IPS-18c (cell line): ENCODE measurements around the gene CHST13.

Source experiments
- H3K4me3 ChIP-seq: 2 replicates; pipeline ENCODE4 v1.7.0; 2013; ENCODE audit warnings: low read depth, mild to moderate bottlenecking, low read length, moderate library complexity; ENCODE audit not compliant: insufficient read depth
- H3K9me3 ChIP-seq: one replicate; pipeline ENCODE4 v1.6.1; 2013; ENCODE audit warnings: mild to moderate bottlenecking, low read length, moderate library complexity; ENCODE audit not compliant: control insufficient read depth, insufficient read depth

The CHST13 gene

DNA sequence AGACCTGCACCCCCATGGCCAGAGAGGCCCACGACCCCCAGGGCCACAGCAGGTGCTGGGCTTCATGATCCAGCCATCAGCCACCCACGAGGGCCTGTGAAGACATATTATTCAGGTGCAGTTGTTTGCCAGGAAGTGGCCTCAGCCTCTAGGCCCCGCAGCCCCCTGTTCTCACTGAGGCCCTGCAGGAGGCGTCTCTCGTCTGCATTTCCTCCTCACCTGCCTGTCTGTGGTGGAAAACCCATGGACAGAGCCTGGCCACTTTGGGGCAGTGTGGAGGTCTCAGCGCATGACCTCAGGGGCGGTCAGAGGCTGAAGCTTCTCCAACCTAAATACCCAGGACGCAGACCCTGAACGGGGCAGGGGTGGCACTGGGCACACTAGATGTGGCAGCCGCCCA lies 25.0 kb upstream of the CHST13 start:
- Histone ChIP-seq H3K4me3 (no peak overlapping the region), H3K9me3 (no peaks in the 10 kb centered on the region)

DNA sequence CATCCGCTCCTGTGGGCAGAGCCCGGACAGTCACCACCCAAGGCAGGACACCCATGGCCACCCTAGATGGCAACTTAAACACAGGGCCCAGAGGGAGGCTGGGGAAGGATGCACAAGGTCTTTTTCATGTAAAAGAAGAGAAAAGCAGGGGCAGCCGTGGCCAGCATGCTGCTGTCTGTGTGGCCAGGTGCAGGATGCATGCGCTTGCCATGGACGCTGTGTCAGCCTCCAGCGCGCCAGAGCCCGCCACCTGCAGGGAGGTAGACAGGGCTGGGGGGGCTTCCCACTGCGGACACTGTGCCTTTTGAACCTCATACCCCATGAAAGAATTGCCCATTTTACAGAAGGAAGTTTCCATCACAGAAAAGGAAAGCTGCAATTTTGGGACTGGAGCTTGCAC lies 24.6 kb upstream of the CHST13 start:
- no peaks in the 10 kb centered on the region for H3K9me3 ChIP-seq

GRCh38 chr3:126500016-126500415 lies 23.9 kb upstream of the CHST13 start:
- Histone ChIP-seq H3K9me3 (no peaks in the 10 kb centered on the region), H3K4me3 (no peak overlapping the region)

More for the DNA sequence above, 24.6 kb upstream of the CHST13 start:
- H3K4me3 ChIP-seq = no peak overlapping the region

DNA sequence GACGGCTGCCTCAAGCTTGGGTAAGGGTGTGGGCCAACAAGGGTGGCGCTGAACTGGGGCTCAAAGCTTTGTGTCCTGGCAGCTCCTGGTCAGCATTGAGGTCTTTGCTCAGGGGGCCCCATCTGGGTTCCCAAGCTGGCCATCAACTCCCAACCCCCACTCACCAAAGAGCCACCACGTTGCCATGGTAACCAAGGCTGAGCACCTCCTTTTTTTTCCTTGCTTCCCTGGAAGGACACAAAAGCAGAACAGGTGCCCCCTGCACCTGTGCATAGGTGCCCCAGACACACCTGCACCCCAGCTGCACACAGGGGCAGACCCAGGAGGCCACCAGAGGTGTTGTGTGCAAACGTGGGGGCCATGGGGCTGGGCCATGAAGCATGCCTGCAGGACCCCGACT lies 22.9 kb upstream of the CHST13 start:
- no peaks in the 10 kb centered on the region for H3K9me3 ChIP-seq

DNA sequence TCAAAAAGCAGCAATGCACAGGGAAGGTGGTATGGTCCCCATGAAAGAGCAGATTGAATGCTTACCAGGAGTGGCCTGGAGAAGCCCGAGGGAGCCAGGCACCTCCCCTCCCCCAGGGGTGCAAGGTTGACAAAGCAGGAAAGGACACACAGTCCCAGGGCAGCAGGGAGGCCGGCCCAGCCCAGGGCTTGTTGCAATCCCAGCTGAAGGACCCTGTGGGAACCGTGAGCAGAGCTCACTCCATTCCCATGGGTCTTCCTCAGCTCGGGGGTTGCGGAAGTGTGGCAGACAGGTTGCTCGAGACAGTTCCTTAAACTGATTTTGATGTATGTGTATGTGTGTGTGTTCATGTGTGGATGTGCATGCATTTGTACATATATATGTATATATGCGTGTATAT lies 22.2 kb upstream of the CHST13 start:
- Histone ChIP-seq H3K9me3 (no peaks in the 10 kb centered on the region), H3K4me3 (no peak overlapping the region)

More for the DNA sequence above, 22.9 kb upstream of the CHST13 start:
- no peak overlapping the region for H3K4me3 ChIP-seq

DNA sequence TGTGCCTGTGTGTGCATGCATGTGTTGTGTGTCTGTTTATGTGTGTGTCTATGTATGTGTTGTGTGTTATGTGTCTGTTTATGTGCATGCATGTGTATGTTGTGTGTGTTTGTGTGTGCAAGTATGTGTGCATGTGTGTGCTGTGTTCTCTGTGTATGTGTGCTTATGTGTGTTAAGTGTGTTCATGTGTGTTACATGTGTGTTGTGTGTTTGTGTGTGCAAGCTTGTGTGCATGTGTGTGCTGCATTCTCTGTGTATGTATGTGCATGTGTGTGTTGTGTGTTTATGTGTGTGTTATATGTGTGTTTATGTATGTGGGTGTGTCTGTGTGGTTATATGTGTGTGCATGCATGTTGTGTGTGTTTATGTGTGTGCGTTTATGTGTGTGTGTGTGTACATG lies 21.3 kb upstream of the CHST13 start:
- Histone ChIP-seq H3K9me3 (no peaks in the 10 kb centered on the region), H3K4me3 (no peak overlapping the region)

DNA sequence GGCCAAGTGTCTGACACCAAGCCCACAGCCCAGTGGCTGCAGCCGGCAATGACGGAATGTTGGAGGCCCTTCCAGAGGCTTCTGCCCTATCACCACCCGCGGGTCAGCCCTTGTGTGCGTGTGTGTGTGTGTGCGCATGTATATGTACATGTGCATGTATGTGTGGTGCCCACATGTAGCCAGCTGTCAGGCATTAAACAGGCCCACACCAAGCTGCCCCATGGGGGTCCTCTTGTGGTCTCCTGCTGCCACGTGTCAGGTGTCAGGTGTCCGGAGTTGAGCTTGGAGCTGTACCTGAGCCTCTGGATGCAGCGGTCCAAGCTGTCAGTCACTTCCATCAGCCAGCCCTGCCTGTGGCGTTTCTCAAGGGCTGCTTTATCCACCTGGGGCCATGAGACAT lies 20.3 kb upstream of the CHST13 start:
- Histone ChIP-seq H3K9me3 (no peaks in the 10 kb centered on the region), H3K4me3 (no peak overlapping the region)

- H3K4me3 ChIP-seq = no peak overlapping the region
These were observed 16.1 kb upstream of the CHST13 start for GRCh38 chr3:126507886-126508285.

GRCh38 chr3:126508564-126508964 lies 15.4 kb upstream of the CHST13 start:
- H3K9me3 ChIP-seq = no peaks in the 10 kb centered on the region
- no peak overlapping the region for H3K4me3 ChIP-seq

More at GRCh38 chr3:126507886-126508285, 16.1 kb upstream of the CHST13 start:
- H3K9me3 ChIP-seq = no peaks in the 10 kb centered on the region

DNA sequence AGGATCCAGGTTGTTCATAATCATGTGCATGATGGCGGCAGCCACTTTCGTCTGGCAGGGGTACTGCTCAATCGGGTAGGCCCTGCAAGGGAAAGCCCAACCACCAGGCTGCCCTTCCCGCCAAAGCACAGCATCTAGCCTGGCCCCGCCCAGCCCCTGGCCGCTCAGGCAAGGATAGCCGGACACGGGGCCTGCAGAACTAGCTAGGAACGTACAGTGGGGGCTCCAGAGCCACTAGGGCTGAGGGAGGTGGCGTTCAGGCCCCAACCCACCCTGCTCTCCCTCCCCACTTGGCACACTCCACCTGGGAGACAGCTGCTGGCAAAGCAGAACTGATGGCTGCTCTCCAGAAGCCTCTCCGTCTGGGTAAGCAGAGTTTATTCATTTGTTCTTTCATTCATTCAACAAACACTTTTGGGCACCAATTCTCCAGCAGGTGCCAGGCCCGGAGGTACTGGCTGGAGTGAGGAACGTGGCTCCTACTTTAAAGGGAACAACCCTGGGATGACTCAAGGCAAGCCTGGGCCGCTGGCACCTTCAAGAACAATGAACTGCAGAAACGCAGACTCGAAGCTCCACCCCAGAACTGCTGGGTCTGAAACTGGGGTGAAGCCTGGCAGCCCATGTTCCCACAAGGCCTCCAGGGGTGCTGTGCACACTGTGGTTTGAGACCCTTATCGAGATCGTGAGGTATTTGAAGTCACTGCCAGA lies 14.2 kb upstream of the CHST13 start:
- H3K9me3 ChIP-seq = no peaks in the 10 kb centered on the region
- H3K4me3 ChIP-seq = no peak overlapping the region

DNA sequence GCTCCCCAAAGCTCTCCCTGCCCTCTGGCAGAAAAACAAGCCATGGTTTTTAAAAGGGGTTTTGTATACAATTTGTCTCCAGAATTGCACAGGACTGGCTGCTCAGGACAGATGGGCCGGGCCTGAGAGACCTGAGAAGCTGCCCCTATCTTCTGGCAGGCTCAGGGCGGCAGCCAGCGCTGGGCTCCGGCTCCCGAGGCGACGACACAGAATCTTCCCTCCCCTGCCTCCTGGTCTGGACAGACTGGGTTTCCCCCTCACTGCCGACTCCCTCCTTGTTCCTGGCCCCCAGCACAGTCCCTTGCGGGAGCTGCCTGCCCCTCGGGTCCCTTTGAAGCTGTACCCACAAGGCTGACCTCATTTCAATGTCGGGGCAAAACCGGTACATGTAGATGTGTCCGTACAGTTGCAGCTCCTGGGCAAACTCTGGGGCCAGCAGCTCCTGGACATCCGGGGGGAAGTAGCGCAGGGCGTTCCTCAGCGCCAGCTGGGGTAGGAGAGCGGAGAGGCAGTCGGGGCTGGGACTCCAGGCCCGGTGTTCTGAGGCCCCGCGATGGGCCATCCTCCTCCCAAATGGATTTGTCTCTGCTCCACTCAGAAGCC lies 13.5 kb upstream of the CHST13 start:
- Histone ChIP-seq H3K4me3 (no peak overlapping the region), H3K9me3 (no peaks in the 10 kb centered on the region)

GRCh38 chr3:126511291-126511690 lies 12.7 kb upstream of the CHST13 start:
- no peak overlapping the region for H3K4me3 ChIP-seq
- H3K9me3 ChIP-seq = no peaks in the 10 kb centered on the region

GRCh38 chr3:126512026-126512425 lies 11.9 kb upstream of the CHST13 start:
- Histone ChIP-seq H3K9me3 (no peaks in the 10 kb centered on the region), H3K4me3 (no peak overlapping the region)

DNA sequence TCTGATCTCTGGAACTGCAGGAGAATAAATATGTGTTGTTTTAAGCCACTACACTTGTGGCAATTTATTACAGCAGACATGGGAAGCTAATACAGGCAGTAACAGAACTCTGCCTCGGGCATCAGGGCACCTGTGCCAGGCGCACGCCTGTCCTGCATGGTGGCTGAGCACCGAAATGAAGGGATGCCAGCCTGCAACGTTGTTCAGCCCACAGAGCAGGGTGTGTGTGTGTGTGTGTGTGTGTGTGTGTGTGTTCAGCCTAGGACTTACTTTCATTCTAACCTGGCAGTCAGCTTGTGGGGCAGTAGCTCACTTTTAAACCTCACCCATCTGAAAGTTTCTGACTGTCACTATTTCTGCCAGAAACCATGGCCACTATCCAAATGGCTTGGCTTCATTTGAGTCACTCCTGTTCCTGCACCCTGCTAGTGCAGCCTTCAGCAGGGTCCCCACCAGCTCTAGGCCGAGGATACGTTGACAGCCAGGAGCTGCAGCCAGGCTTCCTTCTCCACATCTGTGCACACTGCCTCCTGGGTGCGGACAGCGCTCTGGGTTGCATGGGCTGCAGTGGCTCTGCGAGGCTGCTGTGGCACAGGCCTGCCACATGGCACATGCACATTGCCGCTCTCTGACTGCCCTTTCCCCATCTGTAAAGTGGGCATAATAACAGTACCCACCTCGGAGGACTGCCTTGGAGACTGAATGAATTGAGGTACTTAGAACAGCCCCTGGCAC lies 10.9 kb upstream of the CHST13 start:
- Histone ChIP-seq H3K4me3 (no peak overlapping the region), H3K9me3 (no peaks in the 10 kb centered on the region)

DNA sequence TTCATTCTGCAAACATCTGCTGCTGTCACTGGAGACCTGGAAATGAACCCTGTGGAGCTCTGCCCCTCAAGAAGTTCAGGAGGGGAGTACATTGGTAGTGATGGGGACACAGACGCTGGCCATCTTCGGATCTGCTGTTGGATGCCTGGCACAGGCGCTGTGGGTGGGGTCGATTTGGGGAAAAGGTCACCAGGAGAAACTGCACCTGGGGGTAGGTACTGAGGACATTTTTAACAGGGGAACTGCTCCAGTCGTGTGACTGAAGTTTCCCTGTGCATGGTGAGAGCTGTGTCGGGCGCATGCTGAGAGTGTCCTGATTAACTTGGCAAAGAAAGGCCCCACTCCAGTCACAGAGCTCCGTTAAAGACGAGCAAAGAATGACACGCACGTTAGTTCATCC lies 9.8 kb upstream of the CHST13 start:
- Histone ChIP-seq H3K4me3 (no peak overlapping the region), H3K9me3 (no peaks in the 10 kb centered on the region)

DNA sequence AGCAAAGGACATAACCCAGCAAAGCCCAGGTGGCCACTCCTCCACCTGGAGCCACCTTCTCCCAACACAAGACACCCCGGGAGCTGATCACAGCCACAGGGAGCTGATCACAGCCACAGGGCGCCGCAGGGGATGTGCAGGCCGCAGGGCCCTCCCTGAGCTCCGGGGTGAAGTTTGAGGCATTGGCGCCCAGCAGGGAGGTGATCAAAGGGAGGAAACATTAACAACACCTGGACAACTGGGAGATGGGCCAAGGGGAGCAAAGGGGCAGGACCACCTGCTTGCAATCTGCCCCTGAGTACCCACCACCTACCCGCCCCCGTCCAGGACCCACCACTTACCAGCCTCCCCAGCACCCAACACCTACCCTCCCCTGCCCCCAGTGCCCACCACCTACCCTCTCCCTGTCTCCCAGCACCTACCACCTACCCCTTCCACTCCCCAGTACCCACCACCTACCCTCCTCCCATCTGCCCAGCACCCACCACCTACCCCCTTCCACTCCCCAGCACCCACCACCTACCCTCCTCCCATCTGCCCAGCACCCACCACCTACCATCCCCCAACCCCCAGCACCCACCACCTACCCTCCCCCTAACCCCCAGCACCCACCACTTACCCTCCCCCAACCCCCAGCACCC lies 8.8 kb upstream of the CHST13 start:
- H3K4me3 ChIP-seq = no peak overlapping the region
- H3K9me3 ChIP-seq = no peaks in the 10 kb centered on the region

- H3K9me3 ChIP-seq = no peaks in the 10 kb centered on the region
- H3K4me3 ChIP-seq = no peak overlapping the region
These were observed 7.6 kb upstream of the CHST13 start for GRCh38 chr3:126516152-126516935.
